Fibroblast of the conjunctiva (primary cell): ENCODE data around the gene USP19.
A peak's percentile ranks its signal among the peaks of the same experiment; 100 is the strongest.

Source experiments
- DNase-seq: peaks from one replicate; pipeline ENCODE4 v3.0.0-alpha.2; 2010; ENCODE audit warnings: low read depth

Gene USP19

DNA sequence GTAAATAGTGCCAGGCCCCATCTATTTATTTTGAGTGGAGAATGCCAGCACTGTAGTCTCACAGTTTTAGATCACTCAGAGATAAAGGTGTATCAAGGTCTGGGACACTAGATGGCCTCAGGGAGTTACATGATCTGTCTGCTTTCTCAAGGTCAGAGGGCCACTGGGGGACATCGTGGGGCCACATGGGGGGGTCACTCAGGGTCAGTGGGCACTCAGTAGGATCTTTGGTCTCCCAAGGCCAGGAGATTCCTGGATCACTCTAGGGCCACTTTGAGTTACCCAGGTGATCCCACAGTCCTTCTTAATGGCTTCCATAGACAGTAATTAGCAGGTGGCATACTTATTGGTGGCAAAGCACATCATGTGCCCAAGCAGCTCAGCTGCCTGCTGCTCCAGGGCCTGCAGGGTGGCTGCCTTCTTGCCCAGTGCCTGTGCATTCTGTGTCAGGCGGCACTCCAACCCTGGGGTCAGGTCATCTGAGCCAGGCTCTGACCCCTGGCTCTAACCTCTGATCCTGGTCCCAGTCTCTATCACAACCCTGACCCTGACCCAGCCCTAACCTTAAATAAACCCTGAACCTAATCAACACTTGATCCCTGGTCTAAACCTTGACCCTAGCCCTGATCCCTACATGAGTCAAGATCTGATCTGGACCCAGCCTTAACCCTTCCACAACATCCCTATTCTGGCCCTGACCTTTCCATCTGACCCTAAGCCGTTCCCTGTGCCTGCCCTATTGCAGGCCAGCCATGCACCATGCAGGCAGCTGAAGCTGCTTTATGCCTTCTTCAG lies 14.0 kb upstream of the USP19 start:
- no peak for DNase-seq

GRCh38 chr3:49133226-49133951 lies 12.8 kb upstream of the USP19 start:
- peak; percentile 74 for DNase-seq

DNA sequence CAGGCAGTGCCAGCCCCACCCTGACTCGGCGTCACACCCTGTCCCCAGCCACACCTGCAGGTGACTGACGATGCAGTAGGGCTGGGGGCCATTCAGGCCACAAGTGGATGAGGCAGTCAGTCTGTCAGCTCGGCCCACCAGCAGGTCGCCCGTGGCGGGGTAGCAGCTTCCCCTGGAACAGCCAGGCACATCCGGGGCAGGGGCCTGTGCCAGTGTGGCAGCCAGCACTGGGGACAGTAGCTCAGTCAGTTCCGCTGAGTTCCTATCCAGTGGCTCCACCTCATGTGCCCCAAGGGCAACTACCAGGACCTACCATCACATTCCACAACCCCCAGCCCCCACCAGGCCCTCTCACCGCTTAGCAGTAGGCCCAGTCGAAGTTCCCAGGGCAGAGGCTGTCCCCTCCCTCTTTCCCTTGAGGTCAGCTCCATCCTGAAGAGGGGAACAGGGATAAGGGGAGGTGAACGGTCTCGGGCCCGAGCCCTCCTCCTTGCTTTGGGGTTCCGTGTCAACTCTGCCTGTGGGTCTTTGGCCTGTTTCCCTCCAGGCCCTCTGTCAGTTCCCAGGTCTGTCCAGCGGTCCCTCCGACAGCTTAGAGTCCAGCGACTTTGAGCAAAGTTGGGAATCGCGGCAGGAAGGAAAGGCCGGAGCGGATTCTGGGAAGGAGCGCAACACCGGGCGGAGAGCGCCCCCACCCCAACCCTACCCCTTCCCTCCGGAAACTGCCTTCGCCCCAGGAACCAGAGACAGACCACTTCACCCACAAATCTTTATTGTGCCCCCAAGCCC lies 12.0 kb upstream of the USP19 start, which contains the start of gene LAMB2:
LAMB2 (minus strand) TSS at position 614 of the 789 bp plus-strand sequence; CDS start at position 431, 183 bp downstream.
- peak; percentile 27 for DNase-seq

DNA sequence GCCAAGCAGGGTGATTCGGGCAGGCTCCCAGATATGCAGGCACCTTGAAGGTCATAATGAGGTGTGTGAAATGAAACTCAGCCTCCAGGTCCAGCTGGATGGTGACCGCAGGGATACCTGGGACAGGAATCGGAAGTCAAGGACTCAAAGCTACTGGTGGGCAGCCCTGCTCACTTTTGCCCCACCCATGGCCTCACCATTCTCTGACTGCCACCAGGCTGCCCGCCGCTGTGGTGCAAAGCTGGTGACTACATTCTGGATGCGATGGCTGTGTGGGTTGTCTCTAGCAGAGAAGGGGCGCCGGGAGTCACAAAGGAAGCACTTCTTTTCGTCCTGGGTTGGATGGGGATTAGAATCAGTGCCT lies 11.4 kb upstream of the USP19 start:
- no peak for DNase-seq

- no peak for DNase-seq
These were observed 11.0 kb upstream of the USP19 start for GRCh38 chr3:49131576-49131975.

DNA sequence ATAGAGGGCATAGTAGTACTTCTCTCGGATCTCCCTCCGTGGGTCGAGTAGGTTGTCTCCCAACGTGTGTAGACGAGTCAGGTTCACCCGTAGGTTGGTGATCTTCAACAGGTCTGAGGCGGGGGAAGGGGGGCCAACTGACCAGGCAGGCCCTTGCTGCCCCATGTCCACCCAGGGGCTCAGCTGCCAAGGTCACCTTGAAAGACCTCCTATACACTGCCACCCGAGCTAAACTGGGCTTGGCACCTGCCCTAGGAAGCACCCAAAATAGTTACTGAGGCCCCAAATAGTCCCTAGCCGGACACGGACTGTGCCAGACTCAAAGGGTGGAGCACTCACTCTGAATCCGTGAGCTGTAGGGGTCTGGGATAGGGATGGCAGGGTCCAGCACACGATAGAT lies 10.4 kb upstream of the USP19 start:
- no peak for DNase-seq

GRCh38 chr3:49124991-49125670 lies 4.5 kb upstream of the USP19 start:
- DNase-seq = no peak

GRCh38 chr3:49124203-49124602 lies 3.6 kb upstream of the USP19 start:
- no peak for DNase-seq

DNA sequence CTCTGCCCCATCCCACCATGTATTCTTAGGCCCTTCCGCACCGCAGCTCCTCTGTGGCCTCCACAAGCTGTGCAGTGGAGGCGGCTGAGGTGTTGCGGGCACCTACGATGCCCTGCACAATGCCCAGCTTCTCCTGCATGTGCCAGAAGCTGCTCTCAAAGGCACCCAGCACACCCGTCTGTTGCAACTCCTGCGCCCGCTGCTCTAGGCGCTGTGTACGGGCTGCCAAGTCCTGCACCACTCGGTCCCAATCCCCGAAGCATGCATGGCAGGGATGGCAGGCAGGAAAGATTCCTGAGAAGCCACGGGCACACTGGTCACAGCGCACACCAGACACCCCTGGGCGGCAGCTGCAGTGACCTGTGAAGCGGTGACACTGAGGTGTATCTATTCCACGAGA lies 3.1 kb upstream of the USP19 start:
- no peak for DNase-seq

DNA sequence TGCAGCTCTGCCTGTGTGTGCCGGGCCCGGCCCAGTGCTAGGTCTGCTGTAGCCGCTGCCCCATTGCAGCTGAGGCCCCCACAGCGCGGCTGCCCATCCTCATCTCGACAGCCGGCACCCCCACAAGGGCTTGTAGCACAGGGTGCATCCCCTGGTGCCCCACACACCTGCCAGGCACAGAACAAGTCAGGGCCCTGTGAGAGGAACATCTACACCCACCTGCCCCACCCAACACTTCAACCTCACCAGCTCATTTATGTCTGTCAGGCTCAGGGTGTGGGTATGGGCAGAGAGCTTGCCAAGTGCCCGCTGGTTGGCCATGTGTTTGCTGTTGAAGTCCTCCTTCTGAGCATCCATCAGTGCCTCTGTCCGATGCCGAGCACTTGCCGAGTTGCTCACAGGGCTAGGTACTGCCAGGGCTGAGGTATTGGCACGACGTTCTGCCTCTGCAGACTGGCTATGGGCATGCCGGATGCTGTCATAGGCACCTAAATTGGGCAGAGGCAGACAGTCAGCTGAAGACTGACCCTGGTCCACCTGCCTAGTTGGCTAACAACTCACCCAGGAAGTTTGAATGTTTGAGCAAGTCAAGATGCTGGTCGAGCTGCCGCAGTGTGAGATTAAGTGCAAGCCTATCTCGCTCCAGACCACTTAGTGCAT lies 2.4 kb upstream of the USP19 start:
- no peak for DNase-seq

- no peak for DNase-seq
These were observed 1.8 kb upstream of the USP19 start for GRCh38 chr3:49122451-49122850.

DNA sequence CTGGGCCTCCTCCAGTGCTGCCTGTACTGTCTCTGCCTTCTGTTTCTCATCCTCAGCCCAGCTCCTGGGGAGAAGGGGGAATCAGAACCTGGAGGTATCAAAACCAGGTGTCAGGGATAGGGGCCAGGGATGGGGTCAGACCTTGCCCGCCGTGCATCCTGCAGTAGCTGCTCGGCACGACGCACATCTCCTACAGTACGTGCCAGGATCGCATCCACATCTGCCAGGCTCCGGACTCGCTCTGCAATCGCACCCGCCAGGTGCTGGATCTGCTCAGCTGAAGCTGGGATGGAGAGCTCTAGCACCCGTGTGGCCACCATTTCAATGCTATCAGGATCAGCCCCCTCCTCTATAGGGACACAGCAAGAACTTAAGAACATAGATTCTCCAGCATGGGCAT lies 1.4 kb upstream of the USP19 start:
- no peak for DNase-seq

- DNase-seq = no peak
These were observed 611 bp upstream of the USP19 start for GRCh38 chr3:49121132-49121736.

GRCh38 chr3:49120096-49120437 lies 556 bp downstream of the USP19 start:
- DNase-seq = no peak

DNA sequence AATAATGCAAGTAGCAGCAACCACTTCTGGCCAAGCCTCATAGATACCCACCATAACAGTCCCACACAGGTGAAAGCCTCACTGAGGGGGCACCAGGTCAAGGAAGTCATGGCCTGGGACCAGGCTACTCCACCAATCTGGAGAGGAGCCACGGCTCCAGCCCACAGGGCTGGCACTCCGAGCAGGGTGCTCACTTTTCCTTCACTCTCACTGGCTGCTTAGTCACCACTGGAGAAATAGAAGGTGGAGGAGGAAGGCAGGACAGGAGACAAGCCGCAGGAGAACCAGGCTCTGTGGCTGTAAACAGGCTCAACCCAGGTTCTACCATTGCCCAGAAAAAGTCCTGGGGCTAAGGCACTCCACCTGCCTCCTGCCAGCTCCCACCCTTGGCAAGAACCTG lies 1.2 kb downstream of the USP19 start:
- no peak for DNase-seq

DNA sequence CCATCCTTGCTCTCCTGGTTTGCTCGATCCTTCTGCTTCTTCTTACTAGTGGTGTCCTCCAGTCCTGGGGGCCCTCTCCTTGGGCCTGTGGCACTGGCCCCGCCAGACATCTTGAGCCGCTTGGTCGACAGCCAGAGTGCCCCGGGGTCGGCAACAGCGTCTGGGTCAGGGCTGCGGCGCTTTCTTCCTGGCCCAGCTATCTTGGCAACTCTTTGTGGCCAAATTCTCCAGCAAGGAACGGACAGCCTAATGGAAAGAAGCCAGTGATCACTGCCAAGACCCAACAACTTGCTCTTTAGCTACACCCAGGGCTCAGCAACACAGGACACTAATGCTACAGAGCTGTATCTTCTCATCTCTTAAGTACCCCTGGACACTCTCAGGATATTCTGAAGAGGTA lies 1.6 kb downstream of the USP19 start:
- DNase-seq = no peak

GRCh38 chr3:49112262-49112661 lies 8.4 kb downstream of the USP19 start:
- DNase-seq = no peak

DNA sequence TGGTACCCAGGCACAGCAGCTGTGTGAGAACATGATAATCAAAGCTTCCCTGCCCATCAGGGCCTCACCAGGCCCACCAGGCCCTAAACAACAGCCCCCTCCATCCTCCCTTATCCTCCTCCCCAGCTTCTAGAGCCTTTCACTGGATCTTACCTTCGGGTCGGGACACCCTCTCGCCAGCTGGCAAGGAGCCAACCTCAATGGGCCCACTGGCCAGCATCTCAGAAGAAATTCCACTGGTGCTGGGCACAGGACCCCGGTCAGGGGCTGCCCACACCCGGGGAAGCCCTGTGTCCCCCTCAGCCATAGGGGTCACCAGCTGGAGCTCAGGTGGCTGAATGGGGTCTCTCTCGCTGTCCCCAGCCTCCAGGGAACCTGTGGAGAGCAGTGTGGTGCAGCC lies 9.3 kb downstream of the USP19 start:
- DNase-seq = no peak

DNA sequence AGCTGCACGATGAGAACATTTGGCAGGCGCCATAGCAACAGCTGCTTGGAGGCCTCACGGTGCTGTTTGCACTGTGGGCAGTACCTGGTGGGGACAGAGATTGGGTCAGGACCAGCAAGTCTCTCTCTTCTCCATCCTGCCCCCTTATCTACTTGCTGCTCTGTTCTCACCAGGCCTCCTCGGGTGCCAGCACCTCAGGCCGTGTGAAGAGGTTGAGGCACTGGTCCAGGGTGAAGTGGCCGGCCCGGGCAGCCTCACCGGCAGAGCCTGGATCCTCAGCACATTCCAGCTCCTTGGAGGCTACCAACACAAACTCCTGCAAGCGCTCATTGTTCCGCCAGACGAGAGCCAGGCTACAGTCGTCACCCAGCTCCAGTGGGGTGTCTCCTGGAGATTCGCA lies 9.8 kb downstream of the USP19 start:
- DNase-seq = no peak

- no peak for DNase-seq
These were observed 12.3 kb downstream of the USP19 start for GRCh38 chr3:49108346-49108745.
